CD4-positive, alpha-beta T cell treated with Interleukin-6 for 4 hours (primary cell): ENCODE results near the gene CTIF.

ENCODE experiments used
- DNase-seq: peaks from one replicate; pipeline ENCODE4 v3.0.0-alpha.2; 2020; ENCODE audit warnings: mixed read lengths

The CTIF gene

DNA sequence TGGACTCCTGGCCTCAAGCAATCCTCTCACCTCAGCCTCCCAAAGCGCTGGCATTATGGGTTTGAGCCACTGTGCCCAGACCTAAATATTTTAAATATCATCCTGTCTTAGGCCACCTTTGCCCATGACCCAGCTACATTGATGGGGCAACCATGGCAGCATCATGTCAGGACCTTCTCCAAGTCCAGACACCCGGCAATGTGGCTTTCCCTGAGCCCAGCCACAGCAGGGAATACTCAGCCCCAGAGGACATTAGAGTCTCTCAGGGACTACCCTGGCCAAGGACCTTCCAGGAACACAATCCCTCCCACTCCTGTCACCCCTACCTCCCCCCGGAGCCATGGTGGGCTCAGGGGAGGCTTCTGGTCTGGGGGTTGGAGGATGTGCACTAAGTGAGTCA is 339.1 kb downstream of the CTIF start:
- DNase-seq, result no peak

GRCh38 chr18:48878471-48878870 is 339.6 kb downstream of the CTIF start:
- DNase-seq, result no peak

DNA sequence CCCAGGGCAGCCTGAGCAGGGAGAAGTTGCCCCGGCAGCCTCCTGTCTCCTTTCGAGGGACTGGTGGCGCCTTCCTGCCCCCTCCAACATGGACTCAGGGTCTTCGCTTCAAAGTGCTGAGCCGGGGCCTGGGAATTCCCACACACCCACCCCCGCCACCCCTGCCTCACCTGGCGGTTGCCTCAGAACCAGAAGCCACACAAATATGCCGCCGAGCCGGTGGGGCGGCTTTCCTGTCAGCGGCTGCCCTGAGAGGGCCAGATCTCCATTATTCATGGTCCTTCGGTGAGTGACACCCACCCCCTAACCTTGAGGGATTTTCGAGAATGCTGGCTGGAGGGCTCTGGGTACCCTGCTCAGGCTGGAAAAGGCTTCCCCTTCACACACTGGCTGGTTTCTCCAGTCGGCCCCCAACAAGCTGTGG is 340.2 kb downstream of the CTIF start:
- no peak for DNase-seq

DNA sequence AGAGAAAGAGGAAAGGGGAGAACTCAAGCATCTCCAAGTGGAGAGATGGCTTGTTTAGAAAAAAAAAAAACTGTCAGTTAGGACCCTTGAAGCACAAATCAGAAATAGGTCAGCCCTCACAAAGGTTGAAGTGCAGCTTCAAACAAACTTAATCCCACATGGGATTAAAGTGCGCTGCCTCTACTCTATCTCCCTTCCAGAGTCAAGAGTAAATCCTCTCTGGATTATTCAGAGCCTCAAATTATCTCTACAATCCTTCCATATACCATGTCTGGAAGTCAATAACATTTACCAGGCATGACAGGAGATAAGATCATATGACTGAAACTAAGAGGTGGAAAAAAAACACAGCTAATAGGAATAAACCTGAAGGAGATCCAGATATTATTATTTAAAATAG is 342.1 kb downstream of the CTIF start:
- DNase-seq, result no peak

- DNase-seq, result no peak
These were observed 343.5 kb downstream of the CTIF start for GRCh38 chr18:48882379-48882778.

DNA sequence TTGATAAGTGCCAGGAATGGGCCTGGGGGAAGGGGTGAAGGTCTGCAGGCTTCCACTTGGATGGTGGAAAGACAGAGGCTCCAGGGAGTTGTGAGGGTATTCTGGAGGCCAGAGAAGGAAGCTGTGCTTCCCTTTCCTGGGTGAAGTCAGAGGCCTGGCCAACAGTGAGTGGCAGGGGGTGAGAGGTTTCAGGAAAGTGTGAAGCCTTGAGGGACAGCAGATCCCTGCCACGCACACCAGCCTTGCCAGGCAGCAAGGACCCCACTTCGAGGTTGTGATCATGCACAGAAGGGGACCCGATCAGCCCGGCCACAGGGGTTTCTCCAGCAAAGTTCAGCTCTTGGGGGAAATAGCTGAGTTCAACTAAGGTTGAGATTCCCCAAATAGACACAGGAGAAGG is 345.5 kb downstream of the CTIF start:
- no peak for DNase-seq

GRCh38 chr18:48884771-48885170 is 345.9 kb downstream of the CTIF start:
- DNase-seq, result no peak

DNA sequence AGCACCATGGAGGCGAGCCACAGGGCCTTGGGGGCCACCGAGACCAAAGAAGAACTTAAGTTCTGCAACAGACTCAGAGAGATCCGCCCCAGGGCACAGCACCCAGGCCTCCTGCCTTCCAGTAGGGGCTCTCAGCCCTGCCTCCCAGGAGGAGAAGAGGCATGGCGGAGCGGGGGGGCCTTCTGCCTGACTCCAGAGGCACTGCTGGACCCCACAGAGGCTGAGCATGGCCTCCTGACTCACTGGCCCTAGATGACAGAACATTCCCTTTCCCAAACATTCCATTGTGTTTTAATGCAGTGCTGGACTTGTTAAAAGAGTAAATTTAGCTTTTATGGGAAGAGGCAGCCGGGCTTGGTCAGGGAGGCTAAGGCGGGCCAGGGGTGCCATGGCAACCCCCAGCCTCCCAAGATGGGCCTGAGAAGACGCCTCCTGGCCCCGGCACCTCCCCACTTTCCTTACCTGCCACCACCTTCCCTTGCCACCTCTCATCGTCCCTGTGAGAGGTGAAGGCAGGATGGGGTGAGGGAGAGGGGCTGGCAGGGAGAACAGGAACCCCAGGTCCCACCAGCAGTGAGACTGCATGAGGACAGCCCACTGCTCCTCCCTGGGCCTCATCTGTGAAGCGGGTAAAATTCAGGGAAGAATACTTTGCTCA is 346.6 kb downstream of the CTIF start:
- no peak for DNase-seq

DNA sequence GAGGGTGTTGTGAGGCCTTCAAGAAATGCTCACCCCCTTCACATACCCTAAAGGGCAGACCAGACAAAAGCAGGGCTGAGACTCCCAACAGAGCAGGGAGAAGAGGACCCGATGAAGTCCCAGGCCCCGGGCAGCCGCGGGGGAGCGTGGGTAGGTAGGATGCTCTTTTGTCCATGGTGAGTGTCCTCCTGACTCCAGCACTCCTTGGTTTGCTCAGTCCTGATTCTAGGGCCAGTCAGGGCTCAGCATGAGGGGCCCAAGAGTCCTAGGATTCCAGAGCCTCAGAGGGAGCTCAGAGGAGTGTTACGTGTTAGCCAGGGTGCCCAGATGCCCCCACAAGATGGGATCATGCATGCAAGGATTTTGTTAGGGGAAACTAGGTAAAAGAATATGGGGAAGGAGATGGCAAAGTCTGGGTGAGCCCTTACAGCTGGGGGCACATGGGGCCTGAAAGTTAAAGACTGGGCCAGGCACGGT is 347.1 kb downstream of the CTIF start:
- no peak for DNase-seq

DNA sequence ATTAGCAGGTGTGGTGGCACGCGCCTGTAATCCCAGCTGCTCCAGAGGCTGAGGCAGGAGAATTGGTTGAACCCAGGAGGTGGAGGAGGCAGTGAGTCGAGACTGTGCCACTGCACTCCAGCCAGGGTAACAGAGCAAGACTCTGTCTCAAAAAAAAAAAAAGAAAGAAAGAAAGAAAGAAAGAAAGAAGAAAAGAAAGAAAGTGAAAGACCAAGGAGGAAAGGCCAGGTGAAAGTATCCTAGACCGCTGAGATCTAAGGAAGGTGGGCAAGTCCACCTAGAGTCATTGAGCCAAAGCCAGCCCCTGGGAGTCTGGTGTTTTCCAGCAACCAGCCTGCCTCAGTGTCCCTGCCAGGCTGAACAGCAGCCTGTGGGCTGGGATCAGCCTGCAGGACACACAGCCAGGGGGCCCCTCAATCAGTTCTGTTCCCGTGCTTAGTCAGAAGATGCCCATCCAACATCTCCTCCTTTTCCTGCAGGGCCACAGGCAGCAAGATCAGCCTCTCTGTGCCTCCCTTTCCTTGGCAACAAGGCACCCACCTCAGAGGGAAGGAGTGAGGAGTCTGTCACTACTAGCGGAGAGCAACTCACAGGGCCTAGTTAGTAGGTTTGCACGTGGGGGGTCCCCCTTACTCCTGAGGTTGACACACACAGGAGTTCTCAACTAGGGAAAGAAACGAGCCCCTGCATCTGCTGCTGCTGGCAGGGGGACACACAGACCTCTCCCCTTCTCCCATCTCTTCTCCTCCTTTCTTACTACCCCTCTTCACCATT is 347.9 kb downstream of the CTIF start:
- no peak for DNase-seq

GRCh38 chr18:48887294-48887904 is 348.6 kb downstream of the CTIF start:
- no peak for DNase-seq

DNA sequence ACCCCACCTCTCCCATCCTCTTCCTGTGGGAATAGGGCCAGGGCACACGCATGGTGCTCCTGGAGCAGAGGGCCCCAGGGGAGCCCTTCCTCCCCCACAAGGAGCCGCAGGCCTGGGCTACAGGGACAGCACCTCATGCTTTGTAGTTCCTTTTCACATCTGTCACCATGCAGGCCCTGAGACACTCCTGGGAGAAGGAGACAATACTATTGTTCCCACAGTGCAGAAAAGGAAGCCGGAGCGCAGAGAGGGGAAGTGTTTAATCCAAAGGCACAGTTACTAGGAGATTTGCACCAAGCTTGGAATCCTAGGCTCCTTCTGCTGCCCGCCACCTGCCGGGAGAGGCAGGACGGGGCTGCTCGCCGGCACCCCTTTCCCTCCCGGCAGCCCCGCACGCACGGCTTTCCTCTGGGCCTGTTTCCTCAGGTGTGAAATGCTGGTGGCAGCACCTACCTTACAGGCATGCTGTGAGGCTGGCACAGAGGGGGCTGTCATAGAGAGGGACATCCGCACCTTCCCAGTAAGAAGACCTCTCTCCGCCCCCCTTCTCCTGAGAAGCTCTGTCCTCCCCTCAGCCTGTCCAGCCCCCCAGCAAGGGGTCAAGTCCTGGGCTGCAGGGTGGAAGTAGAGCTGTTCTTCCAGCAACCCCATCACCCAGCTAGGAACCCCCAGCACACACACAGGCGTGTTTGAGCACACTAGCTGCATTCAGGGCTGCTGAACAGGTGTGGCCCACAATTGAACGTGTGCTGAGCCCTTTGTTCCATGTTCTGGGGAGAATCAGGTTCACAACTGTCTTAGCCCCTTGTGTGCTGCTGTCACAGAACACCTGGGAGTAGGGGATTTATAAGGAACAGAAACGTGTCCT is 349.3 kb downstream of the CTIF start:
- DNase-seq, result no peak

- no peak for DNase-seq
These were observed 349.9 kb downstream of the CTIF start for GRCh38 chr18:48888773-48889080.

- no peak for DNase-seq
These were observed 350.5 kb downstream of the CTIF start for GRCh38 chr18:48889115-48889941.

- DNase-seq, result no peak
These were observed 351.3 kb downstream of the CTIF start for GRCh38 chr18:48889981-48890762.

- DNase-seq, result no peak
These were observed 352.9 kb downstream of the CTIF start for GRCh38 chr18:48891721-48892120.

- no peak for DNase-seq
These were observed 353.5 kb downstream of the CTIF start for GRCh38 chr18:48892146-48892855.

DNA sequence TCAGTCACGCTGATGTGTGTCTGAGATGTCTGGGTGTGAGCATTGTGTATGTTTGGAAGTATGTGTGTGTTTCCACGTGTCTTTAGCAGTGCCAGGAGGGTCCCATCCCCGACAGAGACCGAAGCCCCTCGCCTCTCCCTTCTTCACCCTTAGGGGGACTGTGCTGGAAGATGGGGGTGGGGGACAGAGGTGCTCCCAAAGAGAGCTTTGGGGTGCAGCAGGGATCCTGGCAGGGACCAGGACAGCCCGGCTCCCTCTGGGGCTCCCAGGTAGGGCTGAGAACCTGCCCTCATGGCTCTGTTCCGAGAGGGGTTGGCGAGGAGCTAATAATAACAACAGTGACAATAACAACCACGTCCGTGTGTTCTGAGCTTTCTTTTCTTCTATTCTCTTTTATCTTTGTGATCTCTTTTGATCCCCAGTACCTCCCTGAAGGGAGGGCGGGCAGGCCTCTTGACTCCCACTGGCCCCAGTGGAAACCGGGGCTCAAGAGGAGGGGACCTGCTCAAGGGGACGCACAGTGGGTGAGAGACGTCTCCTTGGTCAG is 354.3 kb downstream of the CTIF start:
- no peak for DNase-seq

DNA sequence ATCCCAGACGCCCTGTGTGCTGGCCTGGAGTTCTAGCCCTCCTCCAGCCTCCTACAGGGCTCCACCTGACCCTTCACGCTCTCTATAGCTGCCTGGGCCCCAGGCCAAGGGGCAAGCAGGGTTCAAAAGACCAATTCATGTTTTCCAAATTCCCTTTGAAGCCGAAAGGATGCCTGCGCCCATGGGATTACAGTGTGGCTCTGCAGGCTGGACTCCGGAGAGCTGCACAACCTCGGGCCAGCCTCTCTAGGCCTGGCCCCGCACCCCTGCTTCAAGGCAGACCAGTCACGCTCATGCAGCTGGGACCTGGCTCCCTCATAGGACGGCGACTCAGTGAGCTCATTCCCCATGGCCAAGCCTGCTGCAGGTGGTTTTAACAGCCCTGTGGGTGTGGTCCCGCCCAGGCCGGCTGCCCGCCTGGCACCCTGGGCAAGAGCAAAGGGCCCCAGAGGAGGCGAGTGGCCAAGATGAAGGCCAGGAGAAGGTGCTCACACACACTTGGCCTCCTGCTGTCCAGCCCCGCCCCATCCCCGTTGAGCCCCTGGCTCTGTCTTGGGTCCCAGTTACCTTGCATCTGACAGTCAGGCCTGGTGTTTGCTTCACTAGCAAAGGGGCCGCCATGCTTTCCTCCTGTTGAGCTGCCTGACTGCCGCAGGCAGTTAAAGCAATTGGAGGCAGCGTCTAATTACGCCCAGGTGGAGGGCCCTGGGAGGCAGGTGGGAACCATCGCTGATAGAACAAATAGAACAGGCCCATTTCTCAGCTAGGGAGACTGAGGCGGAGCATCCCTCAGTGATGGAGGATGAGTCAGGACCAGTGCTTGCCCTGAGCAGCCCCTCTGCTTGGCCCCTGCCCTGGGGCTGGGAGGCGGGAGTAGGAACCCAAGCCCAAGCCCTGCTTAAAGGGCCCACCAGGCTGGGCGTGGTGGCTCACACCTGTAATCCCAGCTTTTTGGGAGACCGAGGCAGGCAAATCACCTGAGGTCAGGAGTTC is 355.1 kb downstream of the CTIF start:
- DNase-seq, result no peak
